Testis (tissue), 3 donors: ENCODE data around the gene GCN1. TPM values are rescaled to one million over a fixed set of nuclear protein-coding genes. Genes with fewer than 3 reads are reported as not detected.

ENCODE experiments used
- DNase-seq: peaks from one replicate; pipeline ENCODE4 v3.0.0-alpha.2; 2019
- H3K27ac ChIP-seq, 2 donors: fragments of 200-600 bp; sonication (generic); one replicate each; pipeline ENCODE4 v1.5.1; 2019
- H3K27me3 ChIP-seq: fragments of 200-600 bp; sonication (generic); one replicate; pipeline ENCODE4 v1.5.1; 2019
- H3K36me3 ChIP-seq: fragments of 200-600 bp; sonication (generic); one replicate; pipeline ENCODE4 v1.5.1; 2017; ENCODE audit warnings: low read depth; ENCODE audit errors: missing control alignments
- H3K4me1 ChIP-seq: fragments of 200-600 bp; sonication (generic); one replicate; pipeline ENCODE4 v1.5.1; 2019
- H3K4me3 ChIP-seq, 2 donors: fragments of 200-600 bp; sonication (generic); one replicate each; pipeline ENCODE4 v1.5.1; 2017 to 2019
- H3K9me3 ChIP-seq: fragments of 200-600 bp; sonication (generic); one replicate; pipeline ENCODE4 v1.5.1; 2017
- CTCF ChIP-seq, 3 experiments: fragments of 450-650 bp in 2 of 3; fragments of 200-600 bp in 1 of 3; sonication (generic) in 1 of 3; IDR thresholded peaks; one replicate each; pipeline ENCODE4 v1.5.1; 2016 to 2019; ENCODE audit warnings: antibody characterized with exemption in 3 of 3, mild to moderate bottlenecking in 2 of 3, moderate library complexity in 1 of 3
- POLR2A ChIP-seq: fragments of 450-650 bp; IDR thresholded peaks from one replicate; pipeline ENCODE4 v1.6.1; 2017; ENCODE audit warnings: antibody characterized with exemption, mild to moderate bottlenecking, moderate library complexity
- WGBS, 2 donors: methylation state at CpG; one replicate each; pipeline ENCODE4 v1.1.5; 2018; 5-methylcytosine and 5-hydroxymethylcytosine counted together
- intact Hi-C: fragments of 100-400 bp; cut with DNase I; formaldehyde crosslinking; loops from one replicate; pipeline ENCODE4 v1.15.1; 2023; ENCODE audit warnings: low total_unique reads
- microRNA-seq, 2 donors: library from miRNA; unstranded; fragments of <30 nt; microRNA quantifications; one replicate each; pipeline ENCODE4, GENCODE V29; 2016; ENCODE audit warnings: borderline number of aligned reads in 2 of 2, borderline replicate concordance in 1 of 2
- polyA plus RNA-seq: library from polyadenylated mRNA; stranded (reverse); fragments of 350-450 nt; fragmentation: Illumina TruSeq; extraction: RNeasy Lipid Tissue Mini Kit (QIAGEN cat#74804); gene quantifications from one replicate; pipeline ENCODE4 v1.2.3, GENCODE V29; 2014; ENCODE audit warnings: low read depth, low replicate concordance; ENCODE audit not compliant: insufficient read depth
- small RNA-seq, 2 donors: library from RNA; depleted of rRNA; stranded (forward); fragments of <200 nt; gene quantifications; one replicate each; pipeline ENCODE3, GENCODE V24; 2016
- total RNA-seq, 2 donors: library from RNA; depleted of rRNA; stranded (reverse); fragments of >200 nt; gene quantifications; one replicate each; pipeline ENCODE4 v1.2.3, GENCODE V29; 2016

GCN1 gene
- total and polyA plus RNA-seq, 3 donors from 2014 or later = 66.3 to 164 (median 104) TPM

- H3K27me3 ChIP-seq = no peaks in the 10 kb centered on the region
- TF ChIP-seq CTCF (IDR thresholded peaks at IDR 0.05) = no peak
- TF ChIP-seq POLR2A = no peak
- no peak overlapping the region for H3K27ac ChIP-seq
- no peak for DNase-seq
- no peaks in the 10 kb centered on the region for H3K36me3 ChIP-seq
- no peak overlapping the region for H3K4me3 ChIP-seq
- H3K9me3 ChIP-seq = no peaks in the 10 kb centered on the region
- H3K4me1 ChIP-seq = no peaks in the 10 kb centered on the region
- 93 to 94% methylated on average over 2 to 5 of the region's 5 CpGs for WGBS, 2 donors
- intact Hi-C loops = no loop called here
Measured at GRCh38 chr12:120078868-120079267, 115.6 kb downstream of the GCN1 start.

GRCh38 chr12:120077260-120077659 lies 117.3 kb downstream of the GCN1 start:
- intact Hi-C loops = no loop called here

More at GRCh38 chr12:120077260-120077659, 117.3 kb downstream of the GCN1 start:
- no peak overlapping the region for H3K4me3 ChIP-seq
- TF ChIP-seq CTCF (IDR thresholded peaks at IDR 0.05) = no peak
- no peak for TF ChIP-seq POLR2A
- 93 to 97% methylated on average over 6 of the region's 6 CpGs for WGBS, 2 donors
- no peaks in the 10 kb centered on the region for H3K36me3 ChIP-seq
- H3K27ac ChIP-seq = no peak overlapping the region
- H3K27me3 ChIP-seq = no peaks in the 10 kb centered on the region
- DNase-seq = no peak
- H3K9me3 ChIP-seq = no peaks in the 10 kb centered on the region
- no peaks in the 10 kb centered on the region for H3K4me1 ChIP-seq

Small RNA genes lying within 50 kb of the gene (microRNA-seq; reads per million reads assigned to microRNA genes)
- gene MIR4498 = 0 to 0.69 reads per million in 2 donors

Small RNA genes lying within 50 kb of the gene (small RNA-seq; reads per million reads assigned to genes)
- gene MIR4498 = 0 to 0.28 reads per million in 2 donors

Other genes starting within 250 kb of the GCN1 start
- gene BICDL1, start 205.5 kb downstream of the GCN1 start, total RNA-seq = 100 to 1,000 TPM in 1 of 2 donors, 10 to 100 TPM in 1; 78.3 to 131 TPM
- gene BICDL1, start 205.5 kb downstream of the GCN1 start, polyA plus RNA-seq = 41.4 TPM
- gene RAB35, start 78.0 kb downstream of the GCN1 start, total RNA-seq = 10 to 100 TPM; 21.1 to 27.4 TPM
- 24.4 TPM for gene RAB35, start 78.0 kb downstream of the GCN1 start, polyA plus RNA-seq
- 1,000 to 10,000 TPM in 1 of 2 donors, 100 to 1,000 TPM in 1; 733 to 1,607 TPM for gene RPLP0, start 6.4 kb upstream of the GCN1 start, total RNA-seq
- 1,137 TPM for gene RPLP0, start 6.4 kb upstream of the GCN1 start, polyA plus RNA-seq
- gene PXN, start 71.0 kb upstream of the GCN1 start, total RNA-seq = 10 to 100 TPM; 81.8 to 84.9 TPM
- gene PXN, start 71.0 kb upstream of the GCN1 start, polyA plus RNA-seq = 89.6 TPM
- under 1 TPM; under 0.01 TPM for gene RNU4-2, start 97.2 kb upstream of the GCN1 start, total RNA-seq
- gene RNU4-2, start 97.2 kb upstream of the GCN1 start, polyA plus RNA-seq = not detected
- gene RNU4-1, start 98.5 kb upstream of the GCN1 start, total RNA-seq = under 1 TPM; under 0.01 TPM
- not detected for gene RNU4-1, start 98.5 kb upstream of the GCN1 start, polyA plus RNA-seq
- gene SIRT4, start 107.6 kb upstream of the GCN1 start, total RNA-seq = 1 to 10 TPM; 3.3 to 5.0 TPM
- gene SIRT4, start 107.6 kb upstream of the GCN1 start, polyA plus RNA-seq = 10.0 TPM
- under 1 TPM in 1 of 2 donors, not detected in 1; 0.94 TPM for gene PLA2G1B, start 133.1 kb upstream of the GCN1 start, total RNA-seq
- gene PLA2G1B, start 133.1 kb upstream of the GCN1 start, polyA plus RNA-seq = 3.6 TPM
- gene MSI1, start 174.4 kb upstream of the GCN1 start, total RNA-seq = 10 to 100 TPM in 1 of 2 donors, 1 to 10 TPM in 1; 7.4 to 14.8 TPM
- gene MSI1, start 174.4 kb upstream of the GCN1 start, polyA plus RNA-seq = 25.1 TPM
- 100 to 1,000 TPM; 549 to 563 TPM for gene COX6A1, start 243.4 kb upstream of the GCN1 start, total RNA-seq
- gene COX6A1, start 243.4 kb upstream of the GCN1 start, polyA plus RNA-seq = 485 TPM